Bronchial epithelial cell (primary cell): ENCODE data around the gene TM4SF4. TPM values are rescaled to one million over a fixed set of nuclear protein-coding genes. Genes with fewer than 3 reads are reported as not detected.

ENCODE experiments used
- DNase-seq: peaks from one replicate; pipeline ENCODE4 v3.0.0-alpha.2; 2010; ENCODE audit warnings: low read depth
- FAIRE-seq: peaks from 2 replicates; lab custom pipeline; 2011; peaks lifted over from hg19 to GRCh38; lab: Jason Lieb, UNC
- H3K27me3 ChIP-seq: 2 replicates; pipeline ENCODE4 v1.5.1; 2011; ENCODE audit warnings: low read length; ENCODE audit not compliant: control insufficient read depth, insufficient read depth
- H3K36me3 ChIP-seq: 2 replicates; pipeline ENCODE4 v1.5.1; 2011; ENCODE audit warnings: low read length; ENCODE audit not compliant: control insufficient read depth, insufficient read depth
- H3K4me3 ChIP-seq: 2 replicates; pipeline ENCODE4 v1.5.1; 2011; ENCODE audit warnings: mild to moderate bottlenecking, low read depth, low read length, control low read depth
- CTCF ChIP-seq: IDR thresholded peaks from 2 replicates; pipeline ENCODE4 v1.5.1; 2011; ENCODE audit warnings: mild to moderate bottlenecking, moderate library complexity, low read length, control low read depth, inconsistent platforms; ENCODE audit not compliant: insufficient read depth, severe bottlenecking
- total RNA-seq: library from RNA; depleted of rRNA; stranded (reverse); fragments of >200 nt; gene quantifications from 2 replicates; pipeline ENCODE4 v1.2.1, GENCODE V29; 2014

Gene TM4SF4
- total RNA-seq, 1 donor from 2014 or later = not detected

- no peak for FAIRE-seq
- Histone ChIP-seq H3K36me3 (no peaks in the 10 kb centered on the region), H3K27me3 (no peaks in the 10 kb centered on the region), H3K4me3 (no peak overlapping the region)
- no peak for TF ChIP-seq CTCF
- DNase-seq = no peak
Observed at GRCh38 chr3:149455989-149456388, 18.5 kb upstream of the TM4SF4 start.

- no peak overlapping the region for H3K4me3 ChIP-seq
- no peak for FAIRE-seq
- H3K36me3 ChIP-seq = no peaks in the 10 kb centered on the region
- TF ChIP-seq CTCF = no peak
- no peaks in the 10 kb centered on the region for H3K27me3 ChIP-seq
- no peak for DNase-seq
Observed at GRCh38 chr3:149459491-149460059, 14.9 kb upstream of the TM4SF4 start.

- FAIRE-seq (no peak), DNase-seq (no peak)
- Histone ChIP-seq H3K36me3 (no peaks in the 10 kb centered on the region), H3K27me3 (no peaks in the 10 kb centered on the region), H3K4me3 (no peak overlapping the region)
- TF ChIP-seq CTCF = no peak
Observed at GRCh38 chr3:149460117-149460516, 14.4 kb upstream of the TM4SF4 start.

GRCh38 chr3:149462051-149462450 is 12.4 kb upstream of the TM4SF4 start:
- Histone ChIP-seq H3K36me3 (no peaks in the 10 kb centered on the region), H3K4me3 (no peak overlapping the region), H3K27me3 (no peaks in the 10 kb centered on the region)
- no peak for TF ChIP-seq CTCF
- no peak for FAIRE-seq
- DNase-seq = no peak

GRCh38 chr3:149462581-149463011 is 11.9 kb upstream of the TM4SF4 start:
- FAIRE-seq = no peak

More at GRCh38 chr3:149462581-149463011, 11.9 kb upstream of the TM4SF4 start:
- H3K36me3 ChIP-seq = no peaks in the 10 kb centered on the region
- no peak for DNase-seq
- H3K4me3 ChIP-seq = no peak overlapping the region
- no peak for TF ChIP-seq CTCF
- H3K27me3 ChIP-seq = no peaks in the 10 kb centered on the region
